HepG2 (cell line): ENCODE data around the gene GPR143. TPM values are rescaled to one million over a fixed set of nuclear protein-coding genes. Genes with fewer than 3 reads are reported as not detected.

Experiments used
- ATAC-seq: fragments of 200-7000 bp; cut with Tn5 transposase; 3 replicates; pipeline ENCODE4 v1.9.1; 2020; ENCODE audit warnings: mild to moderate bottlenecking, moderate library complexity
- BruUV-seq: library from RNA; stranded (reverse); fragments of 400-500 nt; replicated peaks from 2 replicates; lab custom pipeline; 2021; lab: Mats Ljungman, UMichigan
- CTCF ChIA-PET: fragments of 300-600 bp; formaldehyde crosslinking; extraction: SDS; loops from one replicate; lab custom pipeline; 2021; ENCODE audit warnings: low total read pairs, inconsistent platforms, low intra/inter-chr PET ratio; lab: Yijun Ruan, JAX
- POLR2A ChIA-PET: fragments of 350-600 bp; sonication (Branson Sonifier 250); formaldehyde crosslinking; loops from one replicate; lab custom pipeline; 2020; ENCODE audit warnings: antibody characterized with exemption, inconsistent platforms; lab: Yijun Ruan, JAX
- DNase-seq: peaks from one replicate; pipeline ENCODE4 v3.0.0-alpha.2; 2015; ENCODE audit warnings: low spot score
- FAIRE-seq: peaks from 3 replicates; lab custom pipeline; 2011; peaks lifted over from hg19 to GRCh38; lab: Jason Lieb, UNC
- H2AFZ ChIP-seq: one replicate; pipeline ENCODE4 v1.6.1; 2011; ENCODE audit warnings: low read length, inconsistent platforms
- H3K27ac ChIP-seq: fragments of 300-600 bp; 3 replicates; pipeline ENCODE4 v1.8.0; 2011; ENCODE audit warnings: mixed run types, mild to moderate bottlenecking, mixed read lengths, low read length, inconsistent platforms; ENCODE audit not compliant: insufficient read depth; ENCODE audit errors: extremely low read length
- H3K27me3 ChIP-seq, 2 experiments: fragments of 200-600 bp in 1 of 2; 2 replicates in 1 of 2; 3 replicates in 1 of 2; pipeline versions ENCODE4 v1.6.0 to v1.8.0; 2011; ENCODE audit warnings: low read length in 2 of 2, mild to moderate bottlenecking in 2 of 2, moderate library complexity in 2 of 2, inconsistent platforms in 1 of 2; ENCODE audit not compliant: insufficient read depth in 2 of 2, control insufficient read depth in 1 of 2
- H3K36me3 ChIP-seq, 2 experiments: fragments of 200-600 bp in 1 of 2; replicated peaks in 1 of 2; 2 replicates in 1 of 2; 3 replicates in 1 of 2; pipeline versions ENCODE4 v1.5.1 to v1.8.0; 2011; ENCODE audit warnings: low read length in 2 of 2, inconsistent platforms in 1 of 2; ENCODE audit not compliant: insufficient read depth in 2 of 2, control insufficient read depth in 1 of 2
- H3K4me1 ChIP-seq: 2 replicates; pipeline ENCODE4 v1.5.1; 2012; ENCODE audit warnings: low read length, inconsistent platforms; ENCODE audit not compliant: insufficient read depth
- H3K4me2 ChIP-seq: 2 replicates; pipeline ENCODE4 v1.6.0; 2011; ENCODE audit warnings: low read depth, low read length, inconsistent platforms
- H3K4me3 ChIP-seq, 3 experiments: fragments of 200-600 bp in 1 of 3; sonication (generic), shearing (Covaris generic) in 1 of 3; replicated peaks in 1 of 3; 2 replicates each; pipeline ENCODE4 v1.5.1; 2011 to 2016; ENCODE audit warnings: low read length in 3 of 3, inconsistent platforms in 2 of 3, low read depth in 2 of 3, mild to moderate bottlenecking in 2 of 3, control low read depth in 1 of 3, mixed read lengths in 1 of 3; ENCODE audit not compliant: insufficient read depth in 1 of 3
- H3K79me2 ChIP-seq: one replicate; pipeline ENCODE4 v1.6.1; 2011; ENCODE audit warnings: low read length, inconsistent platforms; ENCODE audit not compliant: insufficient read depth
- H3K9ac ChIP-seq: 2 replicates; pipeline ENCODE4 v1.6.0; 2011; ENCODE audit warnings: mild to moderate bottlenecking, low read depth, low read length, inconsistent platforms; ENCODE audit not compliant: insufficient read depth
- H3K9me3 ChIP-seq: 2 replicates; pipeline ENCODE4 v1.5.1; 2012; ENCODE audit warnings: mild to moderate bottlenecking, low read length
- H4K20me1 ChIP-seq: 2 replicates; pipeline ENCODE4 v1.6.0; 2011; ENCODE audit warnings: inconsistent platforms, mild to moderate bottlenecking, low read length, moderate library complexity; ENCODE audit not compliant: insufficient read depth
- ARNT ChIP-seq: fragments of 450-650 bp; IDR thresholded peaks from 2 replicates; pipeline ENCODE4 v1.6.1; 2017
- DPF2 ChIP-seq: sonication (generic); formaldehyde crosslinking; IDR thresholded peaks from 2 replicates; pipeline ENCODE4 v1.4.0; 2020; ENCODE audit warnings: mild to moderate bottlenecking, low read depth, missing genetic modification reagents, borderline replicate concordance
- KDM5B ChIP-seq: sonication (generic); formaldehyde crosslinking; IDR thresholded peaks from 2 replicates; pipeline ENCODE4 v1.4.0; 2020; ENCODE audit warnings: missing genetic modification reagents, mild to moderate bottlenecking, borderline replicate concordance
- KLF12 ChIP-seq: sonication (generic); formaldehyde crosslinking; IDR thresholded peaks from 2 replicates; pipeline ENCODE4 v1.4.0; 2020; ENCODE audit warnings: missing genetic modification reagents, borderline replicate concordance
- MED1 ChIP-seq: sonication (generic); formaldehyde crosslinking; IDR thresholded peaks from 2 replicates; pipeline ENCODE4 v1.4.0; 2020; ENCODE audit warnings: missing genetic modification reagents
- NAIF1 ChIP-seq: sonication (generic); formaldehyde crosslinking; IDR thresholded peaks from 2 replicates; pipeline ENCODE4 v1.5.0; 2020; ENCODE audit warnings: mild to moderate bottlenecking, missing genetic modification reagents, borderline replicate concordance
- RBM39 ChIP-seq: fragments of 200-400 bp; formaldehyde crosslinking; IDR thresholded peaks from one replicate; pipeline ENCODE4 v1.6.1; 2018; ENCODE audit warnings: antibody characterized with exemption, mild to moderate bottlenecking, low read depth, low read length; ENCODE audit not compliant: poor library complexity, severe bottlenecking
- SRSF9 ChIP-seq: fragments of 200-400 bp; formaldehyde crosslinking; IDR thresholded peaks from 2 replicates; pipeline ENCODE4 v1.6.1; 2018; ENCODE audit warnings: borderline replicate concordance, mild to moderate bottlenecking, low read depth, low read length; ENCODE audit not compliant: insufficient read depth, poor library complexity, severe bottlenecking
- TEAD2 ChIP-seq: sonication (generic); formaldehyde crosslinking; IDR thresholded peaks from 2 replicates; pipeline ENCODE4 v1.9.0; 2021; ENCODE audit warnings: missing genetic modification reagents
- ZFP36L1 ChIP-seq: sonication (generic); formaldehyde crosslinking; IDR thresholded peaks from 2 replicates; pipeline ENCODE4 v1.8.0; 2022; ENCODE audit warnings: mild to moderate bottlenecking, missing genetic modification reagents, moderate library complexity
- ZFYVE20 ChIP-seq: sonication (generic); formaldehyde crosslinking; IDR thresholded peaks from 2 replicates; pipeline ENCODE4 v1.8.0; 2023; ENCODE audit warnings: low read depth, mild to moderate bottlenecking, moderate library complexity, missing genetic modification reagents, borderline replicate concordance
- ZNF225 ChIP-seq: sonication (generic); formaldehyde crosslinking; IDR thresholded peaks from 2 replicates; pipeline ENCODE4 v1.4.0; 2020; ENCODE audit warnings: mild to moderate bottlenecking, missing genetic modification reagents
- ZNF274 ChIP-seq: sonication (generic); formaldehyde crosslinking; IDR thresholded peaks from 2 replicates; pipeline ENCODE4 v1.5.1; 2020; ENCODE audit warnings: mild to moderate bottlenecking, missing genetic modification reagents
- ZNF619 ChIP-seq: sonication (generic); formaldehyde crosslinking; IDR thresholded peaks from 2 replicates; pipeline ENCODE4 v1.4.0; 2020; ENCODE audit warnings: mild to moderate bottlenecking, missing genetic modification reagents
- WGBS: methylation state at CpG from one replicate; pipeline ENCODE4 v1.1.6; 2017; ENCODE audit warnings: low lambda C conversion rate; 5-methylcytosine and 5-hydroxymethylcytosine counted together
- in situ Hi-C: cut with HindIII; loops from 2 replicates; pipeline ENCODE4 v1.10.0; 2017; ENCODE audit warnings: low pct_unique_long_range_greater_than_20kb; ENCODE audit not compliant: extremely low pct_ligation_motif_present
- intact Hi-C: fragments of 100-400 bp; cut with micrococcal nuclease; formaldehyde crosslinking; loops from one replicate; pipeline ENCODE4 v1.10.0; 2022; ENCODE audit not compliant: unreplicated experiment
- polyA plus RNA-seq, 8 experiments: library from polyadenylated mRNA; depleted of rRNA in 3 of 8; stranded (reverse) in 7 of 8; unstranded in 1 of 8; fragments of >200 nt; fragmentation: Illumina TruSeq in 4 of 8; extraction: Trizol in 4 of 8; gene quantifications; 2 replicates each; pipeline versions ENCODE4 v1.2.1 to v1.2.3, GENCODE V29; 2011 to 2016; ENCODE audit warnings: low read depth in 4 of 8, missing spikeins in 1 of 8, mixed read lengths in 1 of 8; ENCODE audit not compliant: insufficient read depth in 1 of 8
- total RNA-seq, 5 experiments: library from RNA; depleted of rRNA; stranded (reverse); fragments of >200 nt; fragmentation: Illumina TruSeq; extraction: Trizol; gene quantifications; 2 replicates each; pipeline ENCODE4 v1.2.3, GENCODE V29; 2016; ENCODE audit warnings: low read depth in 1 of 5
- TF ChIP-seq, protein P1 (sequence below): sonication (generic); formaldehyde crosslinking; IDR thresholded peaks from 2 replicates; pipeline ENCODE4 v1.5.0; 2020; ENCODE audit warnings: mild to moderate bottlenecking, missing genetic modification reagents
- TF ChIP-seq, protein P2 (sequence below): sonication (generic); formaldehyde crosslinking; IDR thresholded peaks from 2 replicates; pipeline ENCODE4 v1.8.0; 2022; ENCODE audit warnings: missing genetic modification reagents, mild to moderate bottlenecking, borderline replicate concordance
- TF ChIP-seq, protein P3 (sequence below): sonication (generic); formaldehyde crosslinking; IDR thresholded peaks from 2 replicates; pipeline ENCODE4 v1.8.0; 2022; ENCODE audit warnings: missing genetic modification reagents, mild to moderate bottlenecking, moderate library complexity, borderline replicate concordance

The GPR143 gene
- total and polyA plus RNA-seq, 2 of the 13 experiments (the other 11 are each of a cell fraction or from before 2014, with no cell fraction given), result 0.30 to 0.89 TPM

- FAIRE-seq (no peak), ATAC-seq (no peak), DNase-seq (no peak)
- no peak overlapping the region for H3K4me3 ChIP-seq
- H3K9me3 ChIP-seq, result no peaks in the 10 kb centered on the region
- H3K36me3 ChIP-seq, result peaks cover 4 to 7% of the 10 kb centered on the region in 2 experiments; a peak in 4 of 5 replicates
- no peaks in the 10 kb centered on the region for H3K4me1 ChIP-seq
- H2AFZ ChIP-seq, result no peak overlapping the region
- no peak for TF ChIP-seq ZFYVE20 (CRISPR knock-in tag)
- no peak for TF ChIP-seq SRSF9
- no peak for TF ChIP-seq ZNF619 (CRISPR knock-in tag)
- TF ChIP-seq, protein P1, sequence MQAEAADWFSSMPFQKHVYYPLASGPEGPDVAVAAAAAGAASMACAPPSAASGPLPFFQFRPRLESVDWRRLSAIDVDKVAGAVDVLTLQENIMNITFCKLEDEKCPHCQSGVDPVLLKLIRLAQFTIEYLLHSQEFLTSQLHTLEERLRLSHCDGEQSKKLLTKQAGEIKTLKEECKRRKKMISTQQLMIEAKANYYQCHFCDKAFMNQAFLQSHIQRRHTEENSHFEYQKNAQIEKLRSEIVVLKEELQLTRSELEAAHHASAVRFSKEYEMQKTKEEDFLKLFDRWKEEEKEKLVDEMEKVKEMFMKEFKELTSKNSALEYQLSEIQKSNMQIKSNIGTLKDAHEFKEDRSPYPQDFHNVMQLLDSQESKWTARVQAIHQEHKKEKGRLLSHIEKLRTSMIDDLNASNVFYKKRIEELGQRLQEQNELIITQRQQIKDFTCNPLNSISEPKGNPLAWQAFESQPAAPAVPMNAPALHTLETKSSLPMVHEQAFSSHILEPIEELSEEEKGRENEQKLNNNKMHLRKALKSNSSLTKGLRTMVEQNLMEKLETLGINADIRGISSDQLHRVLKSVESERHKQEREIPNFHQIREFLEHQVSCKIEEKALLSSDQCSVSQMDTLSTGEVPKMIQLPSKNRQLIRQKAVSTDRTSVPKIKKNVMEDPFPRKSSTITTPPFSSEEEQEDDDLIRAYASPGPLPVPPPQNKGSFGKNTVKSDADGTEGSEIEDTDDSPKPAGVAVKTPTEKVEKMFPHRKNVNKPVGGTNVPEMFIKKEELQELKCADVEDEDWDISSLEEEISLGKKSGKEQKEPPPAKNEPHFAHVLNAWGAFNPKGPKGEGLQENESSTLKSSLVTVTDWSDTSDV (CRISPR knock-in tag), result no peak
- no peak for TF ChIP-seq NAIF1 (CRISPR knock-in tag)
- TF ChIP-seq KLF12 (CRISPR knock-in tag), result no peak
- no peak for TF ChIP-seq ZFP36L1
- TF ChIP-seq, protein P2, sequence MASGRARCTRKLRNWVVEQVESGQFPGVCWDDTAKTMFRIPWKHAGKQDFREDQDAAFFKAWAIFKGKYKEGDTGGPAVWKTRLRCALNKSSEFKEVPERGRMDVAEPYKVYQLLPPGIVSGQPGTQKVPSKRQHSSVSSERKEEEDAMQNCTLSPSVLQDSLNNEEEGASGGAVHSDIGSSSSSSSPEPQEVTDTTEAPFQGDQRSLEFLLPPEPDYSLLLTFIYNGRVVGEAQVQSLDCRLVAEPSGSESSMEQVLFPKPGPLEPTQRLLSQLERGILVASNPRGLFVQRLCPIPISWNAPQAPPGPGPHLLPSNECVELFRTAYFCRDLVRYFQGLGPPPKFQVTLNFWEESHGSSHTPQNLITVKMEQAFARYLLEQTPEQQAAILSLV (CRISPR knock-in tag), result no peak
- no peak for TF ChIP-seq ZNF274 (CRISPR knock-in tag)
- TF ChIP-seq ARNT, result no peak
- TF ChIP-seq TEAD2 (CRISPR knock-in tag), result no peak
- TF ChIP-seq MED1 (CRISPR knock-in tag), result no peak
- TF ChIP-seq KDM5B, result no peak
- no peak for TF ChIP-seq ZNF225 (CRISPR knock-in tag)
- TF ChIP-seq DPF2 (CRISPR knock-in tag), result no peak
- TF ChIP-seq RBM39, result no peak
- TF ChIP-seq, protein P3, sequence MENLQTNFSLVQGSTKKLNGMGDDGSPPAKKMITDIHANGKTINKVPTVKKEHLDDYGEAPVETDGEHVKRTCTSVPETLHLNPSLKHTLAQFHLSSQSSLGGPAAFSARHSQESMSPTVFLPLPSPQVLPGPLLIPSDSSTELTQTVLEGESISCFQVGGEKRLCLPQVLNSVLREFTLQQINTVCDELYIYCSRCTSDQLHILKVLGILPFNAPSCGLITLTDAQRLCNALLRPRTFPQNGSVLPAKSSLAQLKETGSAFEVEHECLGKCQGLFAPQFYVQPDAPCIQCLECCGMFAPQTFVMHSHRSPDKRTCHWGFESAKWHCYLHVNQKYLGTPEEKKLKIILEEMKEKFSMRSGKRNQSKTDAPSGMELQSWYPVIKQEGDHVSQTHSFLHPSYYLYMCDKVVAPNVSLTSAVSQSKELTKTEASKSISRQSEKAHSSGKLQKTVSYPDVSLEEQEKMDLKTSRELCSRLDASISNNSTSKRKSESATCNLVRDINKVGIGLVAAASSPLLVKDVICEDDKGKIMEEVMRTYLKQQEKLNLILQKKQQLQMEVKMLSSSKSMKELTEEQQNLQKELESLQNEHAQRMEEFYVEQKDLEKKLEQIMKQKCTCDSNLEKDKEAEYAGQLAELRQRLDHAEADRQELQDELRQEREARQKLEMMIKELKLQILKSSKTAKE (CRISPR knock-in tag), result no peak
- H3K9ac ChIP-seq, result no peak overlapping the region
- no peak overlapping the region for H3K4me2 ChIP-seq
- intact Hi-C loops, result no loop called here
- H3K27me3 ChIP-seq, result no peaks in the 10 kb centered on the region
- in situ Hi-C loops, result no loop called here
- POLR2A ChIA-PET, result no interaction called here
- 82% methylated on average over 7 of the region's 13 CpGs for WGBS
- H3K79me2 ChIP-seq, result no peaks in the 10 kb centered on the region
- no TSS peak for BruUV-seq
- H3K27ac ChIP-seq, result no peak overlapping the region
- CTCF ChIA-PET, result no interaction called here
- H4K20me1 ChIP-seq, result no peaks in the 10 kb centered on the region
These were observed 89.3 kb downstream of the GPR143 start for GRCh38 chrX:9676306-9676705.
